ENCODE measurements around the gene CLDN3.
"Not testable (repeated sequence)": the region's sequence is repeated elsewhere in the genome, so short reads cannot be mapped to it uniquely, and the experiment has no call there.

Gene CLDN3

DNA sequence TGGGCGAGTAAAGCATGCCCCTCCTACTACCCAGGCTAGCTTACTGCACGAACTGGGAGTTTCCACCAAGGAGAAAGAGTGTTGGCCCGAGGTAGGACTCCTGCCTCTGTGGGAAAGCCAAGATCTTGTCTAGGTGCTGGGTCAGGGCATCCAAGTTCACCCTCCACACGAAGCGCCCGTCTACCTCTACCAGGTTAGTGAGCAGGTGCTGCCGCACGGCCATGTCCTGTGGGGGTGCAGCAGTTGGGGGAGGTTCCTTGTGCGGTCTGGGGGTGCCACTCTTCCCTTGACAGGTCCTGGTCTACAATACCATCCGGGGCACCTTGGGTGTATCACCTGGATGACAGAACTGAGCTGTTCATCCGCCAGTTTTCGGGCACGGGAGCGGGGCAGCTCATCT is 33.2 kb downstream of the CLDN3 start:
- DNase-seq (ENCODE audit: low read depth), result no peak

DNA sequence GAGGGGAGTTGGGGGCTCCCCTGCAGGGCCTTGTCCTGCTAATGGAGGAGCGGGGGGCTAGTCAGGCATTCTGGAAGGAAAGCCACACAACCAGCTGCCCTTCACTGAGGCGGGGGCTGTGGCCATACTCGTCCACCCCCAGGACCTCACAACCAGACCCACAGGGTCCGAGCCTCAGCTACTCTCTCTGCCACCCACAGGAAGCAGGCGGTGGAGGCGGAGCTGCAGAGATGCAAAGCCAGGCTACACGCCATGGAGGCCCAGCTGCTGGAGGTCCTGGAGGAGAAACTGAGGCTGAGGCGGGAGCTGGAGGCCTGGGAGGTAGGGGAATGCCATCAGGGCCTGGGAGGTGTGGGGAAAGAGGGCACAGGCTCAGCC is 34.6 kb downstream of the CLDN3 start:
- no peak for DNase-seq (ENCODE audit: low read depth)

DNA sequence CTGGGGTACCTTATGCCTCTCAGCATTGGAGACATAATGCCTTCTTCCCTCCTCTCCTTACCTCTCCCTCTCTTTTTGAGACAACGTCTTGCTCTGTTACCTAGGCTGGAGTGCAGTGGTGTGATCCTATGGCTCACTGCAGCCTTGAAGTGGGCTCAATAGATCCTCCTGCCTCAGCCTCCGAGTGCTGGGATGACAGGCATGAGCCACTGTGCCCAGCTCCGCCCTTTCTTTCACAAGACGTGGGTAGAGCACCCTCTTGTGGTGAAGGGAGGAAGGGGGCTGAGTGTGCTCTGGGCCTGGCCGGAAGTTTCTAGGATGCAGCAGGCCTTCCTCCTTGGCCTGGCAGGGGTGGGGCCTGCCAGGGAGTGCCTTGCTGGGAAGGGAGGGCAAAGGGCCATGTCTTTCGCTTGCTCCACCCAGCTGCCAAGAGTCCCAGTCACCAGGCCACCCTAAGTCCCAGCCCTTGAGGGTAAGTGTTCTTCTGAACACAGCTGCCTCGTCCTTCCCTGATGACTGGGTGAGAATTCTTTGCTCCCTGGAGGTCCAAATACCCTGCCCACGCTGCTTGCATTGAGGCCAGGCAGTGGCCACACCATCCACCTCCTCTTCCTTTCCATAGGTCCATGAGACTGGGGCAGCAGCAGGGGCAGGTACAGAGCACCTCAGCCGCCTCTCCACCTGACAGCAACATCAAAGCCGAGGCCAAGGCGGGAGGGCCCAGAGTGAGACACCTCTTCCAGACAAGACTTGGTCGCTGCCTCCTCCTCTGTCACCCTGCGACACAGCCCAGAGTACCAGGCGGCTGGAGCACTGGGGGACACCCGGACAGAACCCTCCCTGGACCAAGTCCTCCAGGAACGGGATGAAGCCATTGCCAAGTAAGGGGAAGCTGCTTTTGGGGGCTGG is 35.2 kb downstream of the CLDN3 start:
- DNase-seq (ENCODE audit: low read depth), result peak; percentile 85

DNA sequence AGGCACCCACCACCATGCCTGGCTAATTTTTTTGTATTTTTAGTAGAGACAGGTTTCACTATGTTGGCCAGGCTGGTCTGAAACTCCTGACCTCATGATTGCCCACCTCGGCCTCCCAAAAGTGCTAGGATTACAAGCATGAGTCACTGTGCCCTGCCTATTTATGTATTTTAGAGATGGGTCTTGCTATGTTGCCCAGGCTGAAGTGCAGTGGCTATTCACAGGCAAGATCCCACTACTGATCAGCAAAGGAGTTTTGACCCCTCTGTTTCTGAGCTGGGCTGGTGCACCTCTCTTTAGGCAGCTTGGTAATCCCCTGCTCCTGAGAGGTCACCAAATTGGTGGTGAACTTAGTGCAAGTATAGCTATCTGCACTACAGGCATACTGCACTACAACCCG is 37.7 kb downstream of the CLDN3 start:
- DNase-seq (ENCODE audit: low read depth), result no peak

DNA sequence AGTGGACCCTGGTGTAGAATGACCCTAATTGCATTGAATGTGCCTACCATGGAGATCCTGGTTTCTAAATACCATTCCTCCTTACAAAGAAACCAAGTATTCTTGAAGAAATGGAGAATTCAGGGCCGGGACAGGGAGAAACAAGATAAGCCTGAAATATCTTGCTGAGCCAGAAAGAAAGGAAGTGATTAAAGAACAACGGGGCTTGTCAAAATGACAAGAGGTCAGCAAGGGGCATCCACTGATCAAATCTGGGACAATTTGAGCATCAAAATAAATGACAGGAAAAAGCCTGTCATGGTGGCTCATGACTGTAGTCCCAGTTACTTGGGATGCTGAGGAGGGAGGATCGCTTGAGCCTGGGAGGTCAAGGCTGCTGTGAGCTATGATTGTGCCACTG is 39.6 kb downstream of the CLDN3 start:
- no peak for DNase-seq (ENCODE audit: low read depth)

DNA sequence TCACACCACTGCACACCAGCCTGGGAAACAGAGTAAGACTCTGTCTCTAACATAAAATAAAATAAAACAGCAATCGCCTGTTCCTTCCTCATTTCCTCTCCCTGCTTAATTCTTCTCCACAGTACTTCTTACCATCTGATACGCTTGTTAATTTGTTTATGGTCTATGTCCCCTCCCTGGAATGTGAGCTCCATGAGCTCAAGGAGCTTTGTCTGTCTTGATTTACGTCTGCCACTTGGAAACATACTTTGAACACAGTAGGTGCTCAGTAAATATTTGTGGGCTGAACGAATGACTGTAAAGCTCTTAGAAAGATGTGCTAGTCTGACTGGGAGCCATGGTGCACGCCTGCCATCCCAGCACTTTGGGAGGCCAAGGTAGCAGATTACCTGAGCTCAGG is 41.5 kb downstream of the CLDN3 start:
- DNase-seq (ENCODE audit: low read depth), result no peak

DNA sequence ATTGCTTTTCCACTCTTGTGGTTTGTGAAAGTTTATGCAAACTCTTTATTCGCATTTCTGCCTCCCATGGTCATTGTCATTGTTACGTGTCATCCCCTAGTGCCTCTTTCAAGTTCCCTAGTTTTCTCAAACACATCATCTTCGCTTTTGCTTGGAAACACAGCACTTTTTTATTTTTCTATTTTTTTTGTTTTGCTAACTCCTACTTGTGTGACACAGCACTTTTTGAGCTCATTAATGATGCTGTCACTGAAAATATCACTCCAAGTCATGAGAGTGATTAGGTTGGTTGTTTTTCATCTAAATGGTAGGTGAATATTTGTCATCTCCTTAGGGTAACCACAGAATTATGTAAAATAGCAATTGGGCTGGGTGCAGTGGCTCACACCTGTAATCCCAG is 42.1 kb downstream of the CLDN3 start:
- no peak for DNase-seq (ENCODE audit: low read depth)

DNA sequence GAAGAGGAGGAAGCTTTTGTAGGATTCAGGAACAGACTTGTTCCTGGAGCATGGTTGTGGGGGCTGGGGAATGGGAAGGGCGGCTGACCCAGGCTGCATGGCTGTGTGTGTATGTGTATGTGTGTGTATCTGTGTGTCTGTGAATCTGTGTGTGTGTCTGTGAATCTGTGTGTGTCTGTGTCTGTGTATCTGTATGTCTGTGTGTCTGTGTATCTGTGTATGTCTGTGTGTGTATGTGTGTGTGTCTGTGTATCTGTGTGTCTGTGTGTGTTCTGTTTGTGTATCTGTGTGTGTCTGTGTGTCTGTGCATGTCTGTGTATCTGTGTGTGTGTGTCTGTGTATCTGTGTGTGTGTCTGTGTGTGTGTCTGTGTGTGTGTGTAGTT is 44.0 kb downstream of the CLDN3 start:
- no peak for DNase-seq (ENCODE audit: low read depth)

DNA sequence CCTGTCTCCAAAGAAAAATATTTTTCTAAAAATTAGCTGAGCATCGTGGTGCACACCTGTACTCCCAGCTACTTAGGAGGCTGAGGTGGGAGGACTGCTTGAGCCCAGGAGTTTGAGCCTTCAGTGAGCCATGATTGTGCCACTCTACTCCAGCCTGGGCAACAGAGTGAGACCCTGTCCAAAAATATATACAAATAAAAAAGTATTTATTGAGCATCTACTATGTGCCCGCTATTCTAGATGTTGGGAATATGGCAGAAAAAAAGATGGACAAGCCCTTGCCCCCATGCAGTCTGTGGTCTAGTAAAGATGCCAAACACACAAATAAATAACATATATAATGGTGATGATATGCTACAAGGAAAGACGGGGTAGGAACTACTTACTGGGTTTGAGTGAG is 46.3 kb downstream of the CLDN3 start:
- no peak for DNase-seq (ENCODE audit: low read depth)

DNA sequence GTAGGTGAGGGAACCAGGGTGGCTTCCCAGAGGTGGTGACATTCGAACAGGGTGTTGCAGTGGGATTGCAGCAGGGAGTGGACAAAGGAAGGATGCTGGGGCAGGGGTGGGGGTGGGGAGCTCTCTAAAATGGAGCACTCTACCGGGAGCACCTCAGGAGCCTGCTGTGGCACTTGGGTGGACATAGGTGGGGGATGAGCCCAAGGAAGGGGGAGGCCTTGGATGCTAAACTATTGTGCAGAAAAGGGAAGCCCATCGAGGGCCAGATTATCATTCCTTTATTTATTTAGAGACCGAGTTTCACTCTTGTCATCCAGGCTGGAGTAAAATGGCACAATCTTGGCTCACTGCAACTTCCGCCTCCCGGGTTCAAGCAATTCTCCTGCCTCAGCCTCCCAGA is 47.3 kb downstream of the CLDN3 start:
- DNase-seq (ENCODE audit: low read depth), result no peak

DNA sequence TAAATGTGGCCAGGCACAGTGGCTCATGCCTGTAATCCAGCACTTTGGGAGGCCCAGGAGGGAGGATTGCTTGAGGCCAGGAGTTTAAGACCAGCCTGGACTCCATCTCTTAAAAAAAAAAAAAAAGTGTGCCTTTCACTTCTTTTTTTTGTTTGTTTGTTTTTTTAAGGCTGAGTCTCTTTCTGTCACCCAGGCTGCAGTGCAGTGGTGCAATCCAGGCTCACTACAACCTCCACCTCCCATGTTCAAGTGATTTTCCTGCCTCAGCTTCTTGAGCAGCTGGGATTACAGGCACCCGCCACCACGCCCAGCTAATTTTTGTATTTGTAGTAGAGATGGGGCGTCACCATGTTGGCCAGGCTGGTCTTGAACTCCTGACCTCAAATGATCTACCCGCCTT is 47.9 kb downstream of the CLDN3 start:
- not testable (repeated sequence) for DNase-seq (ENCODE audit: low read depth)

DNA sequence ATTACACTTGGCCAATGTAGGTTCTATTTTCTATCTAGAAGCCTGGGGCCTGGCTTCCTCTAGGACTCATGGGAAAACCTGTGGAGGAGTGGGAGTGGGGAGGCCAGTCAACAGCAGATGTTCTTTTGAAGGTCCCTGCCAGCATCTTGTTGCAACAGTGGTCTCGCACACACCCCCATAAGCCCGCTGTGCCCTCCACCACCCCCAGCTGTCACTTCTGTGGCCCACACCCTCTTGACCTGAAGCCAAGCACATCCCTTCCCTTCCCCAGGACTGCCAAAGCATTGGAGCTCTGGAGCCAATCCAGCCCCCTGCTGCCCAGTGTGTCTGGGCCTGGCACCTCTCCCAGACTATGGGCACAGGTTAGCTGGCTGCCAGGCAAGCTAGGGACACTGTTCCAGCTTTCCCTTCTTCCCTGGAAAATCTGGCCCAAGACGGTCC is 48.7 kb downstream of the CLDN3 start:
- no peak for DNase-seq (ENCODE audit: low read depth)

DNA sequence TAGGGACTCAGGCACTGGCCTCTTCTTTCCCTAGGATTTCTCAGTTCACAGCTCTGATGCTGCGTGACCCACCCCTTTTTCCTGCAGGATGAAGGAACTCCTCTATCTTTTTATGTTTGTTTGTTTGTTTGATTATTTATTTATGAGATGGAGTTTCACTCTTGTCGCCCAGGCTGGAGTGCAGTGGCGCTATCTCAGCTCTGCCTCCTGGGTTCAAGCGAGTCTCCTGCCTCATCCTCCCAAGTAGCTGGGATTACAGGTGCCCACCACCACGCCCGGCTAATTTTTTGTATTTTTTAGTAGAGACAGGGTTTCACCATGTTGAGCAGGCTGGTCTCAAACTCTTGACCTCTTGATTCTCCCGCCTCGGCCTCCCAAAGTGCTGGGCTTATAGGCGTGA is 49.6 kb downstream of the CLDN3 start:
- not testable (repeated sequence) for DNase-seq (ENCODE audit: low read depth)

DNA sequence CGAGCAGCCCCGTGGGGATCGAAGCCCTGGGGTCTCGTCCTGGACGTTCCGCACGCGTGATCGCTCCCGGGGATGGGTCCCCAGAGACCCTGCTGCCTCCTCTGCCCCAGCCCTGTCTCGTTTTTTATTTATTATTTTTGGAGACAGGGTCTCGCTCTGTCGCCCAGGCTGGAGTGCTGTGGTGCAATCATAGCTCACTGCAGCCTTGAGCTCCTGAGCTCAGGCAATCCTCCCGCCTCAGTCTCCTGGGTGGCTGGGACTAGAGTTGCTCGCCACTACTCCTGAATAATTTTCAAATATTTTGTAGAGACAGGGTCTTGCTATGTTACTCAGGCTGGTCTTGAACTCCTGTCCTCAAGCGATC is 50.3 kb downstream of the CLDN3 start:
- DNase-seq (ENCODE audit: low read depth), result no peak
